ENCODE results near the gene XRCC6.
"Not testable (repeated sequence)": the region's sequence is repeated elsewhere in the genome, so short reads cannot be mapped to it uniquely, and the experiment has no call there.

XRCC6 gene

GRCh38 chr22:41683616-41684015 lies 62.5 kb downstream of the XRCC6 start:
- Histone ChIP-seq H3K9me3 (ENCODE audit: insufficient read depth, low read depth, low read length) (no peaks in the 10 kb centered on the region), H3K27me3 (ENCODE audit: insufficient read depth, low read length, poor library complexity, severe bottlenecking) (no peaks in the 10 kb centered on the region), H3K36me3 (ENCODE audit: insufficient read depth, low read length) (peaks cover 17% of the 10 kb centered on the region; the same call in 1 of the 2 replicates), H3K9ac (ENCODE audit: low read depth, low read length, poor library complexity, severe bottlenecking) (no peak overlapping the region), H2AFZ (ENCODE audit: low read length) (no peak overlapping the region), H3F3A (ENCODE audit: low read depth) (no peaks in the 10 kb centered on the region), H3K9me2 (replicated peaks; ENCODE audit: low read depth, low read length) (no peaks in the 10 kb centered on the region), H3K79me2 (ENCODE audit: insufficient read depth, low read length) (peaks cover 91% of the 10 kb centered on the region), H4K20me1 (ENCODE audit: insufficient read depth, low read length, poor library complexity, severe bottlenecking) (peaks cover 42% of the 10 kb centered on the region), H3K4me1 (ENCODE audit: insufficient read depth, low read length, poor library complexity, severe bottlenecking) (peaks cover 7% of the 10 kb centered on the region), H3K4me3 (ENCODE audit: low read length, poor library complexity, severe bottlenecking) (no peak overlapping the region), H3K4me2 (ENCODE audit: low read depth, low read length, poor library complexity, severe bottlenecking) (no peak overlapping the region)
- TF ChIP-seq EZH2phosphoT487 (IDR thresholded peaks at IDR 0.05; ENCODE audit: borderline replicate concordance) (no peak), CTCF (conservative IDR thresholded peaks at IDR 0.05; ENCODE audit: low read length) (no peak)

- Histone ChIP-seq H3K27me3 (ENCODE audit: insufficient read depth, low read length, poor library complexity, severe bottlenecking) (no peaks in the 10 kb centered on the region), H4K20me1 (ENCODE audit: insufficient read depth, low read length, poor library complexity, severe bottlenecking) (peaks cover 42% of the 10 kb centered on the region), H2AFZ (ENCODE audit: low read length) (no peak overlapping the region), H3K9me3 (ENCODE audit: insufficient read depth, low read depth, low read length) (no peaks in the 10 kb centered on the region), H3F3A (ENCODE audit: low read depth) (no peaks in the 10 kb centered on the region), H3K4me2 (ENCODE audit: low read depth, low read length, poor library complexity, severe bottlenecking) (peak overlapping the region; percentile 10), H3K79me2 (ENCODE audit: insufficient read depth, low read length) (peaks cover 94% of the 10 kb centered on the region), H3K9ac (ENCODE audit: low read depth, low read length, poor library complexity, severe bottlenecking) (no peak overlapping the region), H3K9me2 (replicated peaks; ENCODE audit: low read depth, low read length) (no peaks in the 10 kb centered on the region), H3K4me1 (ENCODE audit: insufficient read depth, low read length, poor library complexity, severe bottlenecking) (peaks cover 7% of the 10 kb centered on the region), H3K36me3 (ENCODE audit: insufficient read depth, low read length) (peaks cover 14% of the 10 kb centered on the region; the same call in 1 of the 2 replicates), H3K4me3 (ENCODE audit: low read length, poor library complexity, severe bottlenecking) (no peak overlapping the region)
- TF ChIP-seq EZH2phosphoT487 (IDR thresholded peaks at IDR 0.05; ENCODE audit: borderline replicate concordance) (no peak), CTCF (conservative IDR thresholded peaks at IDR 0.05; ENCODE audit: low read length) (no peak)
Observed at GRCh38 chr22:41684194-41684593, 63.1 kb downstream of the XRCC6 start.

- peaks cover 26% of the 10 kb centered on the region for H4K20me1 ChIP-seq (ENCODE audit: insufficient read depth, low read length, poor library complexity, severe bottlenecking)
- H3K9me3 ChIP-seq (ENCODE audit: insufficient read depth, low read depth, low read length); H3K36me3 ChIP-seq (ENCODE audit: insufficient read depth, low read length); H3K9me2 ChIP-seq (replicated peaks; ENCODE audit: low read depth, low read length); H3K27me3 ChIP-seq (ENCODE audit: insufficient read depth, low read length, poor library complexity, severe bottlenecking); H2AFZ ChIP-seq (ENCODE audit: low read length); H3F3A ChIP-seq (ENCODE audit: low read depth): not testable (repeated sequence)
- H3K4me1 ChIP-seq (ENCODE audit: insufficient read depth, low read length, poor library complexity, severe bottlenecking), result peaks cover 13% of the 10 kb centered on the region
- peak overlapping the region; percentile 96 for H3K9ac ChIP-seq (ENCODE audit: low read depth, low read length, poor library complexity, severe bottlenecking)
- H3K4me2 ChIP-seq (ENCODE audit: low read depth, low read length, poor library complexity, severe bottlenecking), result peak overlapping the region; percentile 79
- H3K4me3 ChIP-seq (ENCODE audit: low read length, poor library complexity, severe bottlenecking), result peak overlapping the region; percentile 94
- H3K79me2 ChIP-seq (ENCODE audit: insufficient read depth, low read length), result peaks cover 81% of the 10 kb centered on the region
Observed at GRCh38 chr22:41686890-41687289, 65.8 kb downstream of the XRCC6 start.

- Histone ChIP-seq H3K9me3 (ENCODE audit: insufficient read depth, low read depth, low read length) (no peaks in the 10 kb centered on the region), H3K4me3 (ENCODE audit: low read length, poor library complexity, severe bottlenecking) (peak overlapping the region; percentile 94), H4K20me1 (ENCODE audit: insufficient read depth, low read length, poor library complexity, severe bottlenecking) (peaks cover 22% of the 10 kb centered on the region), H3F3A (ENCODE audit: low read depth) (no peaks in the 10 kb centered on the region), H3K4me1 (ENCODE audit: insufficient read depth, low read length, poor library complexity, severe bottlenecking) (peaks cover 13% of the 10 kb centered on the region), H3K9ac (ENCODE audit: low read depth, low read length, poor library complexity, severe bottlenecking) (peak overlapping the region; percentile 96), H3K27me3 (ENCODE audit: insufficient read depth, low read length, poor library complexity, severe bottlenecking) (no peaks in the 10 kb centered on the region), H3K9me2 (replicated peaks; ENCODE audit: low read depth, low read length) (no peaks in the 10 kb centered on the region), H2AFZ (ENCODE audit: low read length) (peak overlapping the region; percentile 77), H3K4me2 (ENCODE audit: low read depth, low read length, poor library complexity, severe bottlenecking) (peak overlapping the region; percentile 79), H3K36me3 (ENCODE audit: insufficient read depth, low read length) (no peaks in the 10 kb centered on the region), H3K79me2 (ENCODE audit: insufficient read depth, low read length) (peaks cover 70% of the 10 kb centered on the region)
- TF ChIP-seq CTCF (conservative IDR thresholded peaks at IDR 0.05; ENCODE audit: low read length) (no peak), EZH2phosphoT487 (IDR thresholded peaks at IDR 0.05; ENCODE audit: borderline replicate concordance) (no peak)
Observed at GRCh38 chr22:41687901-41688364, 66.8 kb downstream of the XRCC6 start.

Data from Loucy (cell line).